Erythroblast (primary cell): Measurements from ENCODE around the gene RGS12.

Source experiments
- DNase-seq, 2 experiments: peaks; one replicate each; lab custom pipeline; 2025; lab: John Stamatoyannopoulos, UW
- GATA1 ChIP-seq: IDR thresholded peaks from 2 replicates; pipeline ENCODE4 v1.6.1; 2011; ENCODE audit warnings: low read depth, mild to moderate bottlenecking, control low read depth, low read length, moderate library complexity
- POLR2A ChIP-seq: IDR thresholded peaks from 2 replicates; pipeline ENCODE4 v1.6.1; 2011; ENCODE audit warnings: mild to moderate bottlenecking, low read length

RGS12 gene

GRCh38 chr4:3249711-3250437 lies 42.9 kb upstream of the RGS12 start:
- DNase-seq = no peak
- TF ChIP-seq POLR2A = no peak
- TF ChIP-seq GATA1 = no peak

GRCh38 chr4:3250438-3250955 lies 42.3 kb upstream of the RGS12 start:
- TF ChIP-seq POLR2A (no peak), GATA1 (no peak)
- no peak for DNase-seq

- TF ChIP-seq POLR2A (no peak), GATA1 (no peak)
- DNase-seq = no peak
These were observed 41.7 kb upstream of the RGS12 start for GRCh38 chr4:3250956-3251690.

- no peak for DNase-seq
- TF ChIP-seq POLR2A (no peak), GATA1 (no peak)
These were observed 40.9 kb upstream of the RGS12 start for GRCh38 chr4:3251691-3252479.

- no peak for DNase-seq
- TF ChIP-seq GATA1 (no peak), POLR2A (no peak)
These were observed 40.4 kb upstream of the RGS12 start for GRCh38 chr4:3252480-3252828.

- TF ChIP-seq POLR2A (no peak), GATA1 (no peak)
- no peak for DNase-seq
These were observed 39.8 kb upstream of the RGS12 start for GRCh38 chr4:3252831-3253641.

GRCh38 chr4:3253808-3254207 lies 39.0 kb upstream of the RGS12 start:
- no peak for DNase-seq
- TF ChIP-seq GATA1 (no peak), POLR2A (no peak)

- TF ChIP-seq GATA1 (no peak), POLR2A (no peak)
- no peak for DNase-seq
These were observed 38.3 kb upstream of the RGS12 start for GRCh38 chr4:3254302-3255131.

GRCh38 chr4:3255611-3256186 lies 37.1 kb upstream of the RGS12 start:
- TF ChIP-seq GATA1 = no peak
- no peak for TF ChIP-seq POLR2A
- DNase-seq = no peak

- DNase-seq = no peak
- no peak for TF ChIP-seq GATA1
These were observed 36.4 kb upstream of the RGS12 start for GRCh38 chr4:3256230-3257102.

- TF ChIP-seq POLR2A (no peak), GATA1 (no peak)
- DNase-seq = no peak
These were observed 35.7 kb upstream of the RGS12 start for GRCh38 chr4:3257103-3257555.
